IMR-90 (cell line): ENCODE data around the gene FBXL13. TPM values are rescaled to one million over a fixed set of nuclear protein-coding genes. Genes with fewer than 3 reads are reported as not detected.

ENCODE experiments used
- ATAC-seq: fragments of 200-7000 bp; cut with Tn5 transposase; 2 replicates; pipeline ENCODE4 v1.9.1; 2020; ENCODE audit warnings: low read depth, mild to moderate bottlenecking, moderate library complexity
- BruUV-seq: library from RNA; stranded (reverse); fragments of 400-500 nt; replicated peaks from 2 replicates; lab custom pipeline; 2021; lab: Mats Ljungman, UMichigan
- CTCF ChIA-PET: fragments of 300-600 bp; formaldehyde crosslinking; extraction: SDS; loops from one replicate; lab custom pipeline; 2021; ENCODE audit warnings: antibody characterized with exemption; lab: Yijun Ruan, JAX
- POLR2A ChIA-PET: fragments of 300-600 bp; sonication (Branson Sonifier 250); formaldehyde crosslinking; loops from one replicate; lab custom pipeline; 2022; ENCODE audit warnings: antibody characterized with exemption; ENCODE audit not compliant: unreplicated experiment; lab: Charles Lee
- DNase-seq: peaks from one replicate; pipeline ENCODE4 v3.0.0; 2013
- H2AFZ ChIP-seq: replicated peaks from 2 replicates; pipeline ENCODE3; 2013; ENCODE audit warnings: low read length, mild to moderate bottlenecking; ENCODE audit not compliant: poor library complexity
- H2AK5ac ChIP-seq: 2 replicates; pipeline ENCODE4 v1.6.1; 2013; ENCODE audit warnings: low read depth, low read length, inconsistent platforms
- H2AK9ac ChIP-seq: replicated peaks from 2 replicates; pipeline ENCODE3; 2013; ENCODE audit warnings: mild to moderate bottlenecking, low read depth, low read length, moderate library complexity; ENCODE audit not compliant: poor library complexity
- H2BK120ac ChIP-seq: 2 replicates; pipeline ENCODE4 v1.6.1; 2013; ENCODE audit warnings: low read depth, low read length, inconsistent platforms
- H2BK15ac ChIP-seq: 3 replicates; pipeline ENCODE4 v1.6.1; 2013; ENCODE audit warnings: low read depth, low read length, inconsistent platforms
- H2BK20ac ChIP-seq: 2 replicates; pipeline ENCODE4 v1.6.1; 2013; ENCODE audit warnings: low read depth, mild to moderate bottlenecking, inconsistent platforms, low read length, moderate library complexity
- H2BK5ac ChIP-seq: 2 replicates; pipeline ENCODE4 v1.6.1; 2013; ENCODE audit warnings: mild to moderate bottlenecking, low read depth, low read length, inconsistent platforms; ENCODE audit not compliant: poor library complexity, severe bottlenecking
- H3K14ac ChIP-seq: replicated peaks from 2 replicates; pipeline ENCODE4 v1.6.1; 2013; ENCODE audit warnings: low read depth, low read length, inconsistent platforms
- H3K18ac ChIP-seq: 2 replicates; pipeline ENCODE4 v1.6.1; 2013; ENCODE audit warnings: low read depth, low read length, control low read depth
- H3K23ac ChIP-seq: 2 replicates; pipeline ENCODE4 v1.6.1; 2013; ENCODE audit warnings: low read depth, low read length, inconsistent platforms
- H3K27ac ChIP-seq: 2 replicates; pipeline ENCODE4 v1.5.1; 2013; ENCODE audit warnings: mild to moderate bottlenecking, control low read depth, low read length; ENCODE audit not compliant: insufficient read depth
- H3K27me3 ChIP-seq: 2 replicates; pipeline ENCODE4 v1.6.1; 2013; ENCODE audit warnings: low read length; ENCODE audit not compliant: control insufficient read depth, insufficient read depth
- H3K36me3 ChIP-seq: 2 replicates; pipeline ENCODE4 v1.6.1; 2013; ENCODE audit warnings: low read length, mixed read lengths; ENCODE audit not compliant: control insufficient read depth, insufficient read depth
- H3K4ac ChIP-seq: 2 replicates; pipeline ENCODE4 v1.6.1; 2013; ENCODE audit warnings: low read depth, low read length, inconsistent platforms
- H3K4me1 ChIP-seq: 2 replicates; pipeline ENCODE4 v1.6.1; 2013; ENCODE audit warnings: low read length, mixed read lengths; ENCODE audit not compliant: control insufficient read depth, insufficient read depth
- H3K4me2 ChIP-seq: 2 replicates; pipeline ENCODE4 v1.6.1; 2013; ENCODE audit warnings: low read depth, mild to moderate bottlenecking, control low read depth, low read length, moderate library complexity
- H3K4me3 ChIP-seq: 2 replicates; pipeline ENCODE4 v1.5.1; 2013; ENCODE audit warnings: low read depth, mild to moderate bottlenecking, control low read depth, low read length, moderate library complexity; ENCODE audit not compliant: insufficient read depth
- H3K56ac ChIP-seq: 2 replicates; pipeline ENCODE4 v1.6.1; 2013; ENCODE audit warnings: low read length, inconsistent platforms; ENCODE audit not compliant: insufficient read depth; ENCODE audit errors: extremely low read depth
- H3K79me1 ChIP-seq, 2 experiments: 2 replicates each; pipeline ENCODE4 v1.6.1; 2013; ENCODE audit warnings: low read length in 2 of 2, inconsistent platforms in 1 of 2, low read depth in 1 of 2
- H3K9ac ChIP-seq: 2 replicates; pipeline ENCODE4 v1.6.1; 2013; ENCODE audit warnings: low read depth, low read length, control low read depth
- H3K9me1 ChIP-seq: 2 replicates; pipeline ENCODE4 v1.6.1; 2013; ENCODE audit warnings: low read length, inconsistent platforms; ENCODE audit not compliant: insufficient read depth
- H3K9me3 ChIP-seq: 2 replicates; pipeline ENCODE4 v1.6.1; 2013; ENCODE audit warnings: low read length; ENCODE audit not compliant: control insufficient read depth, insufficient read depth
- H4K20me1 ChIP-seq: 2 replicates; pipeline ENCODE4 v1.6.1; 2013; ENCODE audit warnings: low read length, inconsistent platforms; ENCODE audit not compliant: insufficient read depth
- H4K5ac ChIP-seq: 2 replicates; pipeline ENCODE4 v1.6.1; 2013; ENCODE audit warnings: mild to moderate bottlenecking, low read depth, low read length, control low read depth
- H4K8ac ChIP-seq, 2 experiments: 2 replicates each; pipeline ENCODE4 v1.6.1; 2013; ENCODE audit warnings: low read depth in 2 of 2, low read length in 2 of 2, control low read depth in 1 of 2, inconsistent platforms in 1 of 2
- H4K91ac ChIP-seq: 2 replicates; pipeline ENCODE4 v1.6.1; 2013; ENCODE audit warnings: low read depth, low read length, inconsistent platforms; ENCODE audit not compliant: insufficient read depth
- BHLHE40 ChIP-seq: fragments of 150-350 bp; IDR thresholded peaks from 2 replicates; pipeline ENCODE4 v1.6.1; 2016; ENCODE audit warnings: mild to moderate bottlenecking, low read depth, low read length
- CEBPB ChIP-seq: IDR thresholded peaks from 2 replicates; pipeline ENCODE4 v1.6.1; 2012; ENCODE audit warnings: low read depth, low read length, improper control_type of control experiment
- CHD1 ChIP-seq: IDR thresholded peaks from 2 replicates; pipeline ENCODE4 v1.6.1; 2012; ENCODE audit warnings: low read depth, low read length, improper control_type of control experiment
- ELK1 ChIP-seq: fragments of 150-350 bp; IDR thresholded peaks from 2 replicates; pipeline ENCODE4 v1.6.1; 2016; ENCODE audit warnings: low read depth, mild to moderate bottlenecking, low read length, moderate library complexity, borderline replicate concordance
- FOS ChIP-seq: fragments of 150-350 bp; IDR thresholded peaks from 2 replicates; pipeline ENCODE4 v1.6.1; 2016; ENCODE audit warnings: low read depth, low read length
- MAFK ChIP-seq: IDR thresholded peaks from 2 replicates; pipeline ENCODE4 v1.6.1; 2012; ENCODE audit warnings: low read depth, low read length, improper control_type of control experiment
- MAZ ChIP-seq: IDR thresholded peaks from 2 replicates; pipeline ENCODE4 v1.6.1; 2012; ENCODE audit warnings: low read depth, mild to moderate bottlenecking, low read length, improper control_type of control experiment, moderate library complexity, borderline replicate concordance
- MXI1 ChIP-seq: IDR thresholded peaks from 2 replicates; pipeline ENCODE4 v1.6.1; 2012; ENCODE audit warnings: low read depth, mild to moderate bottlenecking, low read length, moderate library complexity, borderline replicate concordance
- NFE2L2 ChIP-seq: fragments of 150-350 bp; IDR thresholded peaks from 2 replicates; pipeline ENCODE4 v1.6.1; 2016; ENCODE audit warnings: low read depth, mild to moderate bottlenecking, low read length
- POLR2A ChIP-seq: IDR thresholded peaks from 2 replicates; pipeline ENCODE4 v1.6.1; 2012; ENCODE audit warnings: mild to moderate bottlenecking, low read depth, low read length
- RAD21 ChIP-seq: IDR thresholded peaks from 2 replicates; pipeline ENCODE4 v1.6.1; 2012; ENCODE audit warnings: low read length, improper control_type of control experiment
- RCOR1 ChIP-seq: IDR thresholded peaks from 2 replicates; pipeline ENCODE4 v1.6.1; 2012; ENCODE audit warnings: mild to moderate bottlenecking, low read length, improper control_type of control experiment; ENCODE audit not compliant: insufficient replicate concordance
- RFX5 ChIP-seq: IDR thresholded peaks from 2 replicates; pipeline ENCODE4 v1.8.0; 2012; ENCODE audit warnings: low read depth, mild to moderate bottlenecking, low read length, moderate library complexity
- SMC3 ChIP-seq: fragments of 150-350 bp; IDR thresholded peaks from 2 replicates; pipeline ENCODE4 v1.6.1; 2016; ENCODE audit warnings: low read depth, mild to moderate bottlenecking, antibody characterized with exemption, low read length, moderate library complexity
- dilution Hi-C: fragments of 300-500 bp; cut with HindIII; formaldehyde crosslinking; loops from one replicate; pipeline ENCODE4 v1.14.3; 2018; ENCODE audit warnings: low sequenced_read_pairs; ENCODE audit not compliant: unreplicated experiment
- in situ Hi-C: fragments of 300-500 bp; cut with MboI; formaldehyde crosslinking; loops from 3 replicates; pipeline ENCODE4 v1.14.3; 2019; ENCODE audit warnings: low sequenced_read_pairs, inconsistent platforms, mixed read lengths
- intact Hi-C: fragments of 100-400 bp; cut with micrococcal nuclease; formaldehyde crosslinking; loops from 2 replicates; pipeline ENCODE4 v1.10.0; 2022
- polyA plus RNA-seq, 3 experiments: library from polyadenylated mRNA; depleted of rRNA; stranded (reverse); fragments of >200 nt; gene quantifications; 2 replicates each; pipeline ENCODE4 v1.2.3, GENCODE V29; 2012; ENCODE audit warnings: low replicate concordance in 1 of 3
- total RNA-seq: library from RNA; depleted of rRNA; stranded (reverse); fragments of >200 nt; gene quantifications from 2 replicates; pipeline ENCODE4 v1.2.3, GENCODE V29; 2012
- TF ChIP-seq, protein P1 (sequence below): conservative IDR thresholded peaks from 2 replicates; pipeline ENCODE4 v1.5.1; 2012; ENCODE audit warnings: mild to moderate bottlenecking, low read depth, low read length, improper control_type of control experiment
- TF ChIP-seq, protein P2 (sequence below): fragments of 150-350 bp; IDR thresholded peaks from 2 replicates; pipeline ENCODE4 v1.6.1; 2017; ENCODE audit warnings: mild to moderate bottlenecking, antibody characterized with exemption, low read length, low read depth

FBXL13 gene
- total and polyA plus RNA-seq, 2 of the 4 experiments (the other 2 are of a cell fraction), result 0.24 to 0.36 TPM

GRCh38 chr7:103116991-103117390 lies 42.4 kb upstream of the FBXL13 start:
- ChIA-PET POLR2A (no interaction called here), CTCF (no interaction called here)
- DNase-seq (no peak), ATAC-seq (no peak)
- Histone ChIP-seq H3K56ac (no peak overlapping the region), H2BK5ac (no peak overlapping the region), H3K23ac (no peak overlapping the region), H3K4me3 (no peak overlapping the region), H3K9ac (no peak overlapping the region), H2AFZ (no peak overlapping the region), H3K9me3 (no peaks in the 10 kb centered on the region), H3K18ac (no peak overlapping the region), H3K9me1 (peaks cover 7% of the 10 kb centered on the region; the same call in 1 of the 2 replicates), H2AK5ac (no peak overlapping the region), H3K14ac (no peak overlapping the region), H2BK120ac (no peak overlapping the region), H3K27ac (no peak overlapping the region), H3K4me1 (no peaks in the 10 kb centered on the region), H4K91ac (no peak overlapping the region), H4K8ac (no peak overlapping the region), H4K20me1 (no peaks in the 10 kb centered on the region), H3K27me3 (no peaks in the 10 kb centered on the region), H3K36me3 (peaks cover 8% of the 10 kb centered on the region), H3K79me1 (no peaks in the 10 kb centered on the region), H3K4me2 (no peak overlapping the region), H2BK15ac (no peak overlapping the region), H3K4ac (no peak overlapping the region), H4K5ac (no peak overlapping the region), H2AK9ac (no peak overlapping the region), H2BK20ac (no peak overlapping the region)
- in situ Hi-C loops, result no loop called here
- dilution Hi-C loops, result no loop called here
- intact Hi-C loops, result loop anchor here (10.0 kb wide), 1 partner anchor 178 kb away; the partner anchor contains the start of gene PMPCB
- no TSS peak for BruUV-seq
- no peak for TF ChIP-seq POLR2A
- TF ChIP-seq CHD1, result no peak
- TF ChIP-seq MXI1, result no peak
- TF ChIP-seq, protein P1, sequence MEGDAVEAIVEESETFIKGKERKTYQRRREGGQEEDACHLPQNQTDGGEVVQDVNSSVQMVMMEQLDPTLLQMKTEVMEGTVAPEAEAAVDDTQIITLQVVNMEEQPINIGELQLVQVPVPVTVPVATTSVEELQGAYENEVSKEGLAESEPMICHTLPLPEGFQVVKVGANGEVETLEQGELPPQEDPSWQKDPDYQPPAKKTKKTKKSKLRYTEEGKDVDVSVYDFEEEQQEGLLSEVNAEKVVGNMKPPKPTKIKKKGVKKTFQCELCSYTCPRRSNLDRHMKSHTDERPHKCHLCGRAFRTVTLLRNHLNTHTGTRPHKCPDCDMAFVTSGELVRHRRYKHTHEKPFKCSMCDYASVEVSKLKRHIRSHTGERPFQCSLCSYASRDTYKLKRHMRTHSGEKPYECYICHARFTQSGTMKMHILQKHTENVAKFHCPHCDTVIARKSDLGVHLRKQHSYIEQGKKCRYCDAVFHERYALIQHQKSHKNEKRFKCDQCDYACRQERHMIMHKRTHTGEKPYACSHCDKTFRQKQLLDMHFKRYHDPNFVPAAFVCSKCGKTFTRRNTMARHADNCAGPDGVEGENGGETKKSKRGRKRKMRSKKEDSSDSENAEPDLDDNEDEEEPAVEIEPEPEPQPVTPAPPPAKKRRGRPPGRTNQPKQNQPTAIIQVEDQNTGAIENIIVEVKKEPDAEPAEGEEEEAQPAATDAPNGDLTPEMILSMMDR, result no peak
- no peak for TF ChIP-seq CEBPB
- no peak for TF ChIP-seq FOS
- TF ChIP-seq MAFK, result no peak
- TF ChIP-seq, protein P2, sequence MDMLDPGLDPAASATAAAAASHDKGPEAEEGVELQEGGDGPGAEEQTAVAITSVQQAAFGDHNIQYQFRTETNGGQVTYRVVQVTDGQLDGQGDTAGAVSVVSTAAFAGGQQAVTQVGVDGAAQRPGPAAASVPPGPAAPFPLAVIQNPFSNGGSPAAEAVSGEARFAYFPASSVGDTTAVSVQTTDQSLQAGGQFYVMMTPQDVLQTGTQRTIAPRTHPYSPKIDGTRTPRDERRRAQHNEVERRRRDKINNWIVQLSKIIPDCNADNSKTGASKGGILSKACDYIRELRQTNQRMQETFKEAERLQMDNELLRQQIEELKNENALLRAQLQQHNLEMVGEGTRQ, result no peak
- TF ChIP-seq BHLHE40, result no peak
- no peak for TF ChIP-seq ELK1
- TF ChIP-seq NFE2L2, result no peak
- TF ChIP-seq RCOR1, result no peak
- no peak for TF ChIP-seq RFX5
- no peak for TF ChIP-seq SMC3
- no peak for TF ChIP-seq MAZ
- TF ChIP-seq RAD21, result no peak
